Femur (tissue), 1 donor: Measurements from ENCODE around the gene PANX3.
A peak's percentile ranks its signal among the peaks of the same experiment; 100 is the strongest.

Experiments used
- DNase-seq: peaks from one replicate; pipeline ENCODE4 v3.0.0-alpha.2; 2017

The PANX3 gene

GRCh38 chr11:124622531-124623451 is 11.6 kb downstream of the PANX3 start, which contains the start of gene TBRG1:
Gene TBRG1 (plus strand): TSS chr11:124622864. CDS start chr11:124623084, 220 bp downstream.
- peak; percentile 97 for DNase-seq

GRCh38 chr11:124623861-124624525 is 12.8 kb downstream of the PANX3 start:
- no peak for DNase-seq

GRCh38 chr11:124625504-124626168 is 14.4 kb downstream of the PANX3 start:
- no peak for DNase-seq

DNA sequence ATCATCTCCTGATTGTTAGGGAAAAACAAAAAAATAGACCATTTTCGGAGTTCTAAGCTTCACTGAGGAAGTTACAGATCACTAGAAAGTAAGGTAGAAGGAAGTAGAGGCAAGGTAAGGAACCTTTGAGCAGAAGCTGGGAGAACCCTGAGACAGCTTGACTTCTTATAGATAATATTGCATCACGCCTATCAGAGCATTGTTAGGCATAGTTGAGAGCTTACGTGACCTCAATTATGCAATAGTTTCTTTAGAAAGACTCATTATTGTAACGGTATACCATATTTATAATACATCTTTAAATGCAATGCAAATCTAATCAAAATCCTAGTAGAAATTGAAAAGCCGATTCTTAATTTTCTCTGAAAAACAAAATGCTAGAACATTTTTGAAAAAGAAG is 16.3 kb downstream of the PANX3 start:
- DNase-seq: no peak

GRCh38 chr11:124629961-124630360 is 18.7 kb downstream of the PANX3 start:
- no peak for DNase-seq

DNA sequence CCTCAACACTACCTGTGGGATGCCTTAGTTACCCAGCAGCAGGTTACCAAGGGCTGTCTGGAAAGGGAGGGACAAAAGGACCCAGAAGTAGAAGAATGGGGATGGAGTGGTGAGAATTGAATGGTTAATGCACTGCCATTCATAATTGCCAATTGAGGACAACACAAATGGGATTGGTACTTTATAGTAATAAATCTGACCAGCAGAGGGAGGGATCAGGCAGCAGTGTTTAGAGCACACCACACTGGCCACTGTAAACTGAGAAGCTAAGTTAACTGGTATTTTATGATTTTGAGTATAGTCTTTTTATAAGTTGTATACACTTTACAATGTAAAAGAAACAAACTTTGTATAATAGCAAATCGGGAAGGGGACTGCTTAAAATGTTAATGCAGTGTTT is 22.1 kb downstream of the PANX3 start:
- DNase-seq: no peak

DNA sequence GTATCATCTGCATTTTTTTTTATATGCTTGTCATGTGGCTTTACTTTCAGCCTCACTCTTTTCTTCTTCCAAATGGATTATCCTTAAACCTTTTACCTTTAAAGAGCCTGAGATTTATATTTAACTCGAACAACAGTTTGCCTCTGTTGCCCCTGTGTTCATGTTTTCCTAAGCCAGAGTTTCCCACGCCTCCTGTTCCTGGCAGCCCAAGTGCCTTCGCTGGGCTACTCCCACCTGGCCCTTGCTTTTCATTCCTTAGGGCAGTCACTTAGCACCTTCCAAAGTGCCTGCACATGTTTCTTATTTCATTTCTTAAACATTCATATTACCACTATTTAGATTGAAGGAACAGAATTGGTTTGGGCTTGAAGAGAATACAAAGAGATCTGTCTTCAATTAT is 24.7 kb downstream of the PANX3 start:
- DNase-seq: no peak

GRCh38 chr11:124638500-124638899 is 27.3 kb downstream of the PANX3 start:
- DNase-seq: no peak

GRCh38 chr11:124639186-124639585 is 28.0 kb downstream of the PANX3 start:
- DNase-seq: no peak

- no peak for DNase-seq
These were observed 29.4 kb downstream of the PANX3 start for GRCh38 chr11:124640666-124641065.

DNA sequence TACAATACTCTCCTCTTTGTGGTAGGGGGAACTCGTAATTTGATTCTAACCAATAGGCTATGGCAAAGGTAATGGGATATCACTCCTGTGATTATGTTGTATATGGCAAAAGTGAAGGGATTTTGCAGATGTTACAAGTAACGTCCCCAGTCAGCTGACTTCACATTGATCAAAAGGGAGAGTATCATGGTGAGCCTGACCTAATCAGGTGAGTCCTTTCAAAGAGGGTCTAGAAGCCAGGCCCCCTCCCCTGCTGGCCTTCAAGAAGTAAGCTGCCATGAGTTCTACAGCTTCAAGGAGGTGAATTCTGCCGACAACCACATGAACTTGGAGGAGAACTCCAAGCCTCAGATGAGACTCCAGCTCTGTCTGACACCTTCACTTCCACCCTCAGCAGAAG is 31.4 kb downstream of the PANX3 start:
- no peak for DNase-seq

DNA sequence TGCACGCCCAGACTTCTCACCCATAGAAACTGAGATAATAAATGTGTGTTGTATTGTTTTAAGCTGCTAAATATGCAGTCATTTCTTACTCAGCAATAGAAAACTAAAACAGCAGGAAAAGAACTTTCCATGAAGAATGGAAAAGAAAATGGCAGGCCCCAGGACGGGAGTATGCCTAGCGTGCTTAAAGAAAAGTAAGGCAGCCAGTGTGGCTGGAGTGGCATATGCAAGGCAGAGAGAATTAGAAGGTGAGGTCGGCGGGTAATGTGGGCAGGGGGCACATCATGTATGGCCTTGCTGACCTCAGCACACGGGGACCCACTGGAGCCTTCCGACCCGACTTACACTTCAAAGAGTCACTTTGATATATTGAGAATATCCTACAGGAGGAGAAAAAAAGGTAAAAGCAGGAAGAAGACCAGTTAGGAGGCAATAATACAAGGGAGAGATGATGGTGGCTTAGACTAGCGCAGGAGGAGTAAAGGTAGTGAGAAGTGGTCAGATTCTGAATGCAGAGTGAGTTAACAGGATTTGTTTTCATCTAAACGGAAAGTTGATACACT is 31.9 kb downstream of the PANX3 start:
- DNase-seq: no peak

DNA sequence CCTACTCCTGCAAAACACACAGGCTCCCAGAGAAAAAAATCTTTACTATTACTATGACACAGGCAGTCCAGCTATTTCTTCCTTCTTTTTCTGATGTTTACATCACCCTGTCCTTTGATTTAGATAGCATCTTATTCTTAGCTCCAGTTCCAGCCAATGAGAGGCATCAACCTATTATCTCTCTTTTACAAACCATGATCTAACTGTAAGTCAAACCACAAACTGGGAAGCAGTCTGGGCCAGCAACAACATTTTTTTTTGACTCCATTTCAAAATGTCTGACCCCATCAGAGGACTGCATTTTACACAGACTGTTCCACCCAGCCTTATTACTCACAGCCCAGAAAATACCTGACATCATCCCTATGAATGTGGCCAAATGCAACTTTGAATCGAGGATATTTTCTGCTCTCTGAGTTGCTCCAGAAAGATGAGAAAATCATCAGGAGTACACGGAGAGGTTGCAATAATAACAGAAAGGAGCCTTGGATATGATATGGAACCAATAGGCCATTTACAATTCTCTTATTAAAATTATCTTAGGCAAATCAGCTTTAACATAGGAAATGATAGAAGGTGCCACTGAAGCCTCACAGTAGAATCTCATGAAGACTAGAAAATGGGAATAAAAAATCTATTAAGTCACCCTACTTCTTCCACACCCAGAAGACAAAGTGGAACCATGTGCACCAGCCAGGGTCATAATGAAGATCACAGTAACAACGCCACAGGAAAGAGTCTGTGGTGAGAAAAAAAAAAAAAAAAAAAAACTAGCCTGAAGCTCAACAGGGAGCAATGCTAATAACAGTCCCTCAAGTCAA is 32.6 kb downstream of the PANX3 start:
- DNase-seq: no peak

- peak; percentile 59 for DNase-seq
These were observed 33.4 kb downstream of the PANX3 start for GRCh38 chr11:124644426-124645280.

- DNase-seq: no peak
These were observed 34.9 kb downstream of the PANX3 start for GRCh38 chr11:124646148-124646547.

DNA sequence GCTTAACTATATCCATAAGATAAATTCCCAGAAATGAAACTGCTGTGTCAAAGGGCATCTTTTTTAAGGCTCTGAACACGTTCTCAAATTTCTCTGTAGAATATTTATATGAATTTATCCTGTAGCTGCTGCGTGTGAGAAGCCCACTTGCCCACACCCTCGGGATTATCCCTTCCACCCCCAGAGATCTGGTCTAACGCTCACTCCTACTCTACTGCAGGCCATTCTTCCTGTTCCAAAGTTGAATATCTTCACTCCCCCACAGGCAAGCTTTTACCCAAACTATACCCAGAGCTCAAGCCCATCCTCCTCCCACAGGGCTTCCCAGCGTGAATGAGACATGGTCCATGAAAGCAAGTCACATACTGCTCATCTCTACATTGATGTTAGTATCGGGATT is 37.4 kb downstream of the PANX3 start:
- no peak for DNase-seq

DNA sequence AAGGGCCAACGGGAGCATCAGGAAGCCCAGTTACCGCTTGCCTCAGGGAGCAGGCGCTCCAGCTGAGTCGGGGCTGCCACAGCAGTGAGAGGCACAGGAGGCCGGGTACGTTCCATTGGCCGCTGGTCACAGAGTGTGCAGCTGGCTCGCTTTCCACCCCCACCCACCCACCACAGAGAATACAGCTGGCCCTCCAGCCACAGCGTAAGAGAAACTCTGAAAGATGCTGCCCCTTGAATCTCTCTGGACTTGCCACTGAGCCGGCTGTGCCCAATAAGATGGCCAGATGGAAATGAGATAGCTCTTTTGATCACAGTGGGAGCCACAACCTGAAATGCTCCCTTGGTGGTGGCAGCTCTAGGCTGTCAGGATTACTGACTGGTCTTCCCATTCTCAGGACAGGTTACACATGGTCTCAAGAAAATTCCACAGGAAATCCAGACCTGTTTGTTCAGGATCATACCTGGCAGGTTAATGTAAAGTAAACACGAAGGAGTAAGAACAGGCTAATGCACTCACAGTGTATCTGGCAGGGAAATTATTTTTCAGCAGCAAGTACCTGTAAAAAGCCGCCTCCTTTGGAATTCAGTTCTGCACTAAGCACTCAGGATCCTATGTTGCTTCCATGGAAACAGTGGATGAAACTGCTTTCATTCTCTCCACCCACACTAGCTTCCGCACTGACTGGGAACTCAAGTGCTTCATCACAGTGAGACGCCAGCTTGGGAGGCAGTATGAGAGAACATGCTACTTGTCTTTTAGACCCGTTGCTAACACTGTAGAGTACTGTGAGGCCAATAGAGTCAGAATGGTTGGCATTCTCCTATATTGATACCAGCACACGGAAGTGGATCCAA is 45.8 kb downstream of the PANX3 start:
- no peak for DNase-seq

- DNase-seq: no peak
These were observed 46.7 kb downstream of the PANX3 start for GRCh38 chr11:124657904-124658303.

DNA sequence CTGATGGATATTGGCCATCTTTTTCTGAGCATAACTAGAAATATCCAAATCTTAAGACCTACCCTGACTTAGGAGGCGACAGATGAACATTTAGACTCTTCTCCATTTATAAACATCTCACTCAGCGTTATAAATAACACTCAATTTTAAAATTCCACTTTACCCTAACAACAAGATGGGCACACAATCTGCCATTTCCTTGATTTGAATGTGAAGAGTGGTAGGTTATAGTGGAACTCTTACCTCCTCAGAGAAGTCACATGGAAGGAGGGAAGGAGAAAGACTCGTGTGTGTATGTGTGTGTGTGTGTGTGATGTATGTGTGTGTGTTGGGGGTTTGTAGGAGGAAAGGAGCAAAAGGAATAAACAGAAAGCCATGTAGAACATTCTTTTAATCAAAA is 47.3 kb downstream of the PANX3 start:
- DNase-seq: no peak

GRCh38 chr11:124658986-124659385 is 47.8 kb downstream of the PANX3 start:
- DNase-seq: no peak
